ENCODE results near the gene MRPL14. TPM values are rescaled to one million over a fixed set of nuclear protein-coding genes. Genes with fewer than 3 reads are reported as not detected.

Gene MRPL14
- total and polyA plus RNA-seq, 10 of the 15 experiments (the other 5 are each of a cell fraction or from before 2014, with no cell fraction given): 80.5 to 294 (median 122) TPM

DNA sequence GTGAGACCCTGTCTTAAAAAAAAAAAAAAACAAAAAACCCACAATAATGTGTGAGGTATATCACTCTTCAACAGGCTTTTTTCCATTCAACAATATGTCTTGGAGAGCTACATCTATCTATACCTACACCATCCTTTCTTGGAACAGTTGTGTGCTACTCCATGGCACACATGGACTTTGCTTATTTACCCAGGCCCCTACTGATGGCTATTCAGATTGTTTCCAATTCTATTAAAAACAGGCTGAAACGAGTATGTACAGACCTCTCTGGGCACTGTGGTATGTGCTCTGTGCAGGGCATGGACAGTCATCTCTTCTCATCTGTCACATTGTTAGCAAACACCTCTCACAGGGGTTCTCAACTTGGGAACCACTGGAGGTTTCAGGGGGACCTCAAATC is 28.1 kb downstream of the MRPL14 start (continued):
- TF ChIP-seq, protein P1, sequence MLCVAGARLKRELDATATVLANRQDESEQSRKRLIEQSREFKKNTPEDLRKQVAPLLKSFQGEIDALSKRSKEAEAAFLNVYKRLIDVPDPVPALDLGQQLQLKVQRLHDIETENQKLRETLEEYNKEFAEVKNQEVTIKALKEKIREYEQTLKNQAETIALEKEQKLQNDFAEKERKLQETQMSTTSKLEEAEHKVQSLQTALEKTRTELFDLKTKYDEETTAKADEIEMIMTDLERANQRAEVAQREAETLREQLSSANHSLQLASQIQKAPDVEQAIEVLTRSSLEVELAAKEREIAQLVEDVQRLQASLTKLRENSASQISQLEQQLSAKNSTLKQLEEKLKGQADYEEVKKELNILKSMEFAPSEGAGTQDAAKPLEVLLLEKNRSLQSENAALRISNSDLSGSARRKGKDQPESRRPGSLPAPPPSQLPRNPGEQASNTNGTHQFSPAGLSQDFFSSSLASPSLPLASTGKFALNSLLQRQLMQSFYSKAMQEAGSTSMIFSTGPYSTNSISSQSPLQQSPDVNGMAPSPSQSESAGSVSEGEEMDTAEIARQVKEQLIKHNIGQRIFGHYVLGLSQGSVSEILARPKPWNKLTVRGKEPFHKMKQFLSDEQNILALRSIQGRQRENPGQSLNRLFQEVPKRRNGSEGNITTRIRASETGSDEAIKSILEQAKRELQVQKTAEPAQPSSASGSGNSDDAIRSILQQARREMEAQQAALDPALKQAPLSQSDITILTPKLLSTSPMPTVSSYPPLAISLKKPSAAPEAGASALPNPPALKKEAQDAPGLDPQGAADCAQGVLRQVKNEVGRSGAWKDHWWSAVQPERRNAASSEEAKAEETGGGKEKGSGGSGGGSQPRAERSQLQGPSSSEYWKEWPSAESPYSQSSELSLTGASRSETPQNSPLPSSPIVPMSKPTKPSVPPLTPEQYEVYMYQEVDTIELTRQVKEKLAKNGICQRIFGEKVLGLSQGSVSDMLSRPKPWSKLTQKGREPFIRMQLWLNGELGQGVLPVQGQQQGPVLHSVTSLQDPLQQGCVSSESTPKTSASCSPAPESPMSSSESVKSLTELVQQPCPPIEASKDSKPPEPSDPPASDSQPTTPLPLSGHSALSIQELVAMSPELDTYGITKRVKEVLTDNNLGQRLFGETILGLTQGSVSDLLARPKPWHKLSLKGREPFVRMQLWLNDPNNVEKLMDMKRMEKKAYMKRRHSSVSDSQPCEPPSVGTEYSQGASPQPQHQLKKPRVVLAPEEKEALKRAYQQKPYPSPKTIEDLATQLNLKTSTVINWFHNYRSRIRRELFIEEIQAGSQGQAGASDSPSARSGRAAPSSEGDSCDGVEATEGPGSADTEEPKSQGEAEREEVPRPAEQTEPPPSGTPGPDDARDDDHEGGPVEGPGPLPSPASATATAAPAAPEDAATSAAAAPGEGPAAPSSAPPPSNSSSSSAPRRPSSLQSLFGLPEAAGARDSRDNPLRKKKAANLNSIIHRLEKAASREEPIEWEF (IDR thresholded peaks at IDR 0.05; ENCODE audit: insufficient replicate concordance, low read depth, low read length): no peak
- TF ChIP-seq SMAD5 (IDR thresholded peaks at IDR 0.05; ENCODE audit: low read depth) (no peak), YBX1 (IDR thresholded peaks at IDR 0.05) (no peak), WRNIP1 (IDR thresholded peaks at IDR 0.05; ENCODE audit: borderline replicate concordance, low read depth, low read length) (no peak), SP1 (IDR thresholded peaks at IDR 0.05; ENCODE audit: low read depth, low read length) (no peak), BCL11A (IDR thresholded peaks at IDR 0.05; ENCODE audit: low read depth, low read length) (no peak), NBN (IDR thresholded peaks at IDR 0.05) (no peak), JUND (IDR thresholded peaks at IDR 0.05; ENCODE audit: low read depth, low read length) (no peak), ZNF622 (IDR thresholded peaks at IDR 0.05) (no peak), GATAD2B (conservative IDR thresholded peaks at IDR 0.05; ENCODE audit: low read depth) (no peak), YY1 (IDR thresholded peaks at IDR 0.05; ENCODE audit: low read depth, low read length) (no peak), ETV6 (conservative IDR thresholded peaks at IDR 0.05 in 1 of 2, IDR thresholded peaks at IDR 0.05 in 1 of 2; ENCODE audit: borderline replicate concordance in 1 of 2, low read depth in 1 of 2) (no peak), IKZF1 (conservative IDR thresholded peaks at IDR 0.05) (no peak)
- TF ChIP-seq, protein P2, sequence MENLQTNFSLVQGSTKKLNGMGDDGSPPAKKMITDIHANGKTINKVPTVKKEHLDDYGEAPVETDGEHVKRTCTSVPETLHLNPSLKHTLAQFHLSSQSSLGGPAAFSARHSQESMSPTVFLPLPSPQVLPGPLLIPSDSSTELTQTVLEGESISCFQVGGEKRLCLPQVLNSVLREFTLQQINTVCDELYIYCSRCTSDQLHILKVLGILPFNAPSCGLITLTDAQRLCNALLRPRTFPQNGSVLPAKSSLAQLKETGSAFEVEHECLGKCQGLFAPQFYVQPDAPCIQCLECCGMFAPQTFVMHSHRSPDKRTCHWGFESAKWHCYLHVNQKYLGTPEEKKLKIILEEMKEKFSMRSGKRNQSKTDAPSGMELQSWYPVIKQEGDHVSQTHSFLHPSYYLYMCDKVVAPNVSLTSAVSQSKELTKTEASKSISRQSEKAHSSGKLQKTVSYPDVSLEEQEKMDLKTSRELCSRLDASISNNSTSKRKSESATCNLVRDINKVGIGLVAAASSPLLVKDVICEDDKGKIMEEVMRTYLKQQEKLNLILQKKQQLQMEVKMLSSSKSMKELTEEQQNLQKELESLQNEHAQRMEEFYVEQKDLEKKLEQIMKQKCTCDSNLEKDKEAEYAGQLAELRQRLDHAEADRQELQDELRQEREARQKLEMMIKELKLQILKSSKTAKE (IDR thresholded peaks at IDR 0.05; ENCODE audit: low read depth, poor library complexity, severe bottlenecking): no peak

Data from GM12878 (cell line).